Right lobe of liver (tissue), 4 donors: ENCODE results near the gene CYSTM1.

Source experiments
- CTCF ChIP-seq, 4 donors: fragments of 200-600 bp in 3 of 4; fragments of 450-650 bp in 1 of 4; IDR thresholded peaks; one replicate each; pipeline versions ENCODE4 v1.5.1 to v1.8.0; 2016 to 2022; ENCODE audit warnings: antibody characterized with exemption in 4 of 4, mild to moderate bottlenecking in 2 of 4
- POLR2A ChIP-seq: fragments of 450-650 bp; IDR thresholded peaks from one replicate; pipeline ENCODE4 v1.6.1; 2017; ENCODE audit warnings: antibody characterized with exemption, mild to moderate bottlenecking
- donor health status: DM: no; HTN: no; CAD: no.
- donor health status: DM: no; HTN: no; CAD: no.
- donor health status: DM: no; HTN: yes; CAD: no.

- TF ChIP-seq CTCF (IDR thresholded peaks at IDR 0.05) = no peak
- no peak for TF ChIP-seq POLR2A
These were observed 41.6 kb downstream of the CYSTM1 start for GRCh38 chr5:140216478-140217074.
